GM18520 (cell line): ENCODE results near the gene SLC26A8.
"Not testable (repeated sequence)": the region's sequence is repeated elsewhere in the genome, so short reads cannot be mapped to it uniquely, and the experiment has no call there.

Experiments
- ATAC-seq: cut with Tn5 transposase; IDR thresholded peaks from one replicate; pipeline ENCODE4 v1.9.1; 2021; ENCODE audit not compliant: unreplicated experiment

Gene SLC26A8

GRCh38 chr6:35916893-35917292 lies 107.5 kb downstream of the SLC26A8 start:
- not testable (repeated sequence) for ATAC-seq

- no peak for ATAC-seq
Observed at GRCh38 chr6:35916056-35916455, 108.4 kb downstream of the SLC26A8 start.

- ATAC-seq = no peak
Observed at GRCh38 chr6:35914536-35914935, 109.9 kb downstream of the SLC26A8 start.

- ATAC-seq = no peak
Observed at GRCh38 chr6:35911871-35912653, 112.4 kb downstream of the SLC26A8 start.

- not testable (repeated sequence) for ATAC-seq
Observed at GRCh38 chr6:35909571-35909970, 114.9 kb downstream of the SLC26A8 start.

- not testable (repeated sequence) for ATAC-seq
Observed at GRCh38 chr6:35908753-35909401, 115.6 kb downstream of the SLC26A8 start.

GRCh38 chr6:35907750-35908149 lies 116.7 kb downstream of the SLC26A8 start:
- ATAC-seq = no peak

- ATAC-seq = no peak
Observed at GRCh38 chr6:35906499-35906846, 118.0 kb downstream of the SLC26A8 start.

GRCh38 chr6:35905841-35906498 lies 118.5 kb downstream of the SLC26A8 start:
- no peak for ATAC-seq

GRCh38 chr6:35905141-35905785 lies 119.2 kb downstream of the SLC26A8 start:
- no peak for ATAC-seq

GRCh38 chr6:35903679-35904078 lies 120.8 kb downstream of the SLC26A8 start:
- ATAC-seq = no peak

GRCh38 chr6:35900448-35900847 lies 124.0 kb downstream of the SLC26A8 start:
- ATAC-seq = no peak

- no peak for ATAC-seq
Observed at GRCh38 chr6:35898003-35898402, 126.4 kb downstream of the SLC26A8 start.

GRCh38 chr6:35897486-35897885 lies 127.0 kb downstream of the SLC26A8 start:
- ATAC-seq = no peak

- no peak for ATAC-seq
Observed at GRCh38 chr6:35897036-35897435, 127.4 kb downstream of the SLC26A8 start.

- no peak for ATAC-seq
Observed at GRCh38 chr6:35896228-35896627, 128.2 kb downstream of the SLC26A8 start.

GRCh38 chr6:35895560-35895959 lies 128.9 kb downstream of the SLC26A8 start:
- no peak for ATAC-seq

- ATAC-seq = no peak
Observed at GRCh38 chr6:35894776-35895175, 129.7 kb downstream of the SLC26A8 start.
